SJCRH30 (cell line): ENCODE data around the gene RGS13. TPM values are rescaled to one million over a fixed set of nuclear protein-coding genes. Genes with fewer than 3 reads are reported as not detected.

Experiments used
- DNase-seq, 2 experiments: peaks; one replicate each; pipeline ENCODE4 v3.0.0-alpha.2; 2015 to 2020
- H3K27ac ChIP-seq: fragments of 250-450 bp; sonication (Bioruptor Pico); 2 replicates; pipeline ENCODE4 v1.5.1; 2020; ENCODE audit warnings: mild to moderate bottlenecking, moderate library complexity
- H3K27me3 ChIP-seq: fragments of 250-450 bp; sonication (Bioruptor Pico); 2 replicates; pipeline ENCODE4 v1.5.1; 2020; ENCODE audit warnings: mild to moderate bottlenecking, moderate library complexity
- H3K36me3 ChIP-seq: fragments of 250-450 bp; sonication (Bioruptor Pico); 2 replicates; pipeline ENCODE4 v1.5.1; 2020; ENCODE audit warnings: mild to moderate bottlenecking, moderate library complexity
- H3K4me1 ChIP-seq: fragments of 250-450 bp; sonication (Bioruptor Pico); 2 replicates; pipeline ENCODE4 v1.5.1; 2020; ENCODE audit warnings: mild to moderate bottlenecking, moderate library complexity
- H3K4me3 ChIP-seq: fragments of 250-450 bp; sonication (Bioruptor Pico); 2 replicates; pipeline ENCODE4 v1.5.1; 2020; ENCODE audit warnings: mild to moderate bottlenecking, moderate library complexity
- H3K9me3 ChIP-seq: fragments of 250-450 bp; sonication (Bioruptor Pico); replicated peaks from 2 replicates; pipeline ENCODE4 v1.5.1; 2020; ENCODE audit warnings: mild to moderate bottlenecking, moderate library complexity
- total RNA-seq: library from RNA; depleted of rRNA; stranded (reverse); fragments of >200 nt; shearing (Covaris generic); gene quantifications from 2 replicates; pipeline ENCODE4 v1.2.3, GENCODE V29; 2014

RGS13 gene
- total RNA-seq, 1 experiment from 2014 or later, result not detected

DNA sequence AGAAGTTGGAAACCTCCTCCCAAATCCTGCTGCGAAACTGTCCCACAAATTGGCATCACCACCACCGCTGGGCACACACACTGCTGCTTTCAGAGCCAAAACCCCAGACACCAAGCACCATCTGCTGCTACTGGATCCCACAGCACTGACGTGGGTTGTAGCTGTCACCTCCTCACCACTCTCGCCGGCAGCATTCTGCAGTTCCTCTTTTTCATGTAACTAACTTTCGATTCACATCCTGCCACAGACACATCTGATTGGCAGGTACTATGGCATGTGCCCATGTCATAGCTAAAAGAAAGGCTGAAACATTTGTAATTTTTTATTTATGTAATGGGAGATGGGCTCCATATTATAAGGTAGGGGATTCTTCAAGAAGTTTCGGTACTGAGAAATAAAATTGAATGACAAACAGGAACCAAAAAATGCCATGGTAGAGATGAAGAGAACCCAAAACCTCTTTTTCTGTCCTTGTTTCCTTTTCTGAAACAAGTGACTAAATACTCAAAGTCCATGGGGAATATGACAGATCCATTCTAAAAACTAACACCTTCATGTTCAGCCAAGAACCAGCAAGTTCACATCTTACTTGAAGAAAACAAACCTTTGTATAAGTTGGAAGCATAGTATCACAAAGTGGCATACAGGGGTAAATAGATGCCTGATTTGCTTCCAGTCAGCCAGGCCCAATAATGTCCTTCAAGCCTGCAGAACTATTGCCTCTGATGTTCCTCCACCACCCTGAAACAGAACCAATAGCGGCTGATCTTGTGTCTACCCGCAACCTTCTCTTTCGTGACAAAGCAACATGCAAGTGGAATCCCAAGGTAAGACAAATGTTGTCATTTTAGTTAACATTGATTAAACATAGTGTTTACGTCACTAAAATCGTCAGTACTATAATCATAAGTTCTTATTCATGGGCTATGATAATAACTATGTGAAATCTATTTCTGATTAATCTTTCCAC is 26.6 kb upstream of the RGS13 start:
- DNase-seq, result no peak
- Histone ChIP-seq H3K4me3 (no peak overlapping the region), H3K27me3 (no peaks in the 10 kb centered on the region), H3K9me3 (no peaks in the 10 kb centered on the region), H3K27ac (no peak overlapping the region), H3K4me1 (no peaks in the 10 kb centered on the region; the same call in 1 of the 2 replicates), H3K36me3 (no peaks in the 10 kb centered on the region)

DNA sequence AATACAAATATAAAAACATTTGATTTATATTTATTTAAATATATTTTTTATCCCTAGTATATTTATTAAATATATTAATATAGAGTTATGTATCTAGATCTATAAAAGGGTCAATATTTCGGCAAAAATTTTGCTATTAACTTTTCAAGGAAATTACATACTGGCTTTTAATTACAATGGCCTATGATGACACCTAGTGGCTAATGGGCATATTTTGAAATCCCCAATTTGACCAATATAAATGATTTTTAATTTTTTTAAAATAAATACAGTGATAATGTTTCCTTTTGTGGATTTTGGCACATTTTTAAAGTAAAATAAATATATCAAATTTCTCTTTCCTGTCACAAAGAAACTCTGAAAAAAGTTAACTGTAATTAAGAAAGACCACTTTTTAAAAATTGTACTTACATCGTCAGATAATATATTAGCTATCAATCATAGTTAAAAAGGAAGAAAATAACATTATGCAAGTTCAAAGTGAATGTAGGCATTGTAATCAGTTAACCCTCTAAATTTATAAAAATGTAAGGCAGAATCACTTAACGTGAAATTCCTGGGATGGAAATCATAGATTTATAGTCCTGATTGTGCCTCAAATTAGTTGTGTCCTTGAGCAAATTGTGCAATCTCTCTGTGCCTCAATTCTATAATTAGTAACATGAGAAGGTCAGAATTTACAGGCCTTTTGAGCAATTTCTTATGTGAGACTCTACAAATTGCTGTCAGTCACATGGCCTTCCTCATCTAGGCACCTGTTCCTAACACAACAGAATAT is 25.6 kb upstream of the RGS13 start:
- Histone ChIP-seq H3K4me1 (peaks cover 4% of the 10 kb centered on the region; the same call in 1 of the 2 replicates), H3K36me3 (no peaks in the 10 kb centered on the region), H3K4me3 (no peak overlapping the region), H3K27me3 (no peaks in the 10 kb centered on the region), H3K27ac (no peak overlapping the region), H3K9me3 (no peaks in the 10 kb centered on the region)
- DNase-seq, result peak in 1 of 2 experiments; percentile 20

DNA sequence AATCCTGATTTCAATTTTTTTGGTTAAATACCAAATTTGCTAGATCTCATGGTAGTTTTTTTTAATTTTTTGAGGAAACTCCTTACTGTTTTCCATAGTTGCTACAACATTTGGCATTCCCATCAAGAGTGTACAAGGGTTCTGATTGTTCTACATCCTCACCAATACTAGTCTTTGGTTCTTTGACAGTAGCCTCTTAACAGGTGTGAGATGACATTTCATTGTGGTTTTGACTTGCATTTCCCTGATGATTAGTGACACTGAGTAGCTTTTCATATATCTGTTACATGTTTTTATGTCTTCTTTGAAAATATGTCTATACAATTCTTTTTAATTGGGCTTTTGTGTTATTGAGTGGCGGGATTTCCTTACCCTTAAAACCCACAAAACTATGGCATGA is 20.9 kb upstream of the RGS13 start:
- no peaks in the 10 kb centered on the region for H3K36me3 ChIP-seq
- peaks cover 4% of the 10 kb centered on the region; the same call in 1 of the 2 replicates for H3K4me1 ChIP-seq
- DNase-seq, result peak in 1 of 2 experiments; percentile 40
- no peaks in the 10 kb centered on the region for H3K27me3 ChIP-seq
- H3K9me3 ChIP-seq, result no peaks in the 10 kb centered on the region
- no peak overlapping the region for H3K4me3 ChIP-seq
- no peak overlapping the region for H3K27ac ChIP-seq

DNA sequence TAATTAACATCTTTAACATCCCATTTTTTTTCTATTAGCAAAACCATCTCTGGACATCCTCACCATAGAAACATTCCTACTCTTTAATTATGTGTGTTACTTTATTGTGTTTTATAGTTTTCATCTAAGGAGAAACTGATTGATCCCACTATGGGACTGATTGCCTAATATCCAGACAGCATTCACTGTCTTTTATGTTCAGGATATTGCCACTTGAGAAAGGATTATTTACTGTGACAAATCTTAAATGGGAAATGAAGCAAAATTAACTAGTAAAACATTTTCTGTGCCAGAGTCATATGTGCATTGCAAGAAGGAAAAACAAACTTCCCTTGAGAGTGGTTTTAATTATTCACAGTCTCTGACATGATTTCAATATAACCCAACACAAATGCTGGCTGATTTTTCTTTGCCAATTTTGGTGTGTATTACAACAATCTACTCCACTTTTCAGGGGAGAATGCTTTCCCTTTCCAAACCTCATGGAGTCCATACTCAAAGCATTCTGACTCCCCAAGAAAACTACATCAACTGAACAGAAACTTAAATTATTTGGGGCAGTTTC is 15.8 kb upstream of the RGS13 start:
- Histone ChIP-seq H3K4me3 (no peak overlapping the region), H3K27ac (no peak overlapping the region)

DNA sequence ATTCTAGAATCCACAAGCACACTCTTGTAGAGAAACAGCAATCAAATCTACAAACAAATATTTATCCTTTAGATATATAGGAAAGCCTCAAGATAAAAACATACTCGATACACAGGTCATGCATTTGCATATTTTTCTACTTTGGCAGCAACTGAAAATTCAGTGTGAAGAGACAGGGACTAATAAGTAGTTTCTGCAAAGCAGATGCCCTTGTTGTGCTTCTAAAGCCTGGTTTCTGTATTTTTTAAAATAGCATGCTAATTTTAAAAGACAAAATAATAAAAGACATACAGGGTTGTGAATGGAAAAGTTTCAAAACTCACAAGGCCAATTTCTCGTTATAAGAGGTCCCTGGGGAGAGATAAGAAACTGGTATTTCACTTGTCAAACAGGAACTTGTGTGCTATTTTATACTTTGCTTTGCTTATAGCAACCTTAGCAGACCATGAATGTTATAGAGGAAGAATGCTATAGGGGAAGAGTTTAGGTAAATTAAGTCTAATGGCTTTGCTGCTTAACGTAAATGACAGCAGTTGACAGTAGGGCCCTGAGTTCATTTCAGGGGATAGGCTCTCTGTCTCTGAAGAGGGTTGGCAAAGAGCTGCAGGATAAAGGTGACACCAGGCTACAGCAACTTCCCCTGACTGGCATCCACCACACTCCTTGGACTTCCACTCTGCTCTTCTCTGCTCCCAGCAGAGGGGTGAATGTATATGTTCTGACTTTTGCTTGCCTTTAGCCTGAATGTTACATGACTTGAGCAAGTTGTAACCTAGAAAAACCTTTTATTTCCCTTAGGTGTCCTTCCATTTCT is 9.4 kb upstream of the RGS13 start:
- H3K27ac ChIP-seq, result no peak overlapping the region
- no peak overlapping the region for H3K4me3 ChIP-seq
- H3K36me3 ChIP-seq, result no peaks in the 10 kb centered on the region
- DNase-seq, result no peak
- no peaks in the 10 kb centered on the region for H3K4me1 ChIP-seq
- no peaks in the 10 kb centered on the region for H3K27me3 ChIP-seq
- no peaks in the 10 kb centered on the region for H3K9me3 ChIP-seq

More for the DNA sequence above, 15.8 kb upstream of the RGS13 start:
- Histone ChIP-seq H3K36me3 (no peaks in the 10 kb centered on the region), H3K9me3 (no peaks in the 10 kb centered on the region), H3K4me1 (no peaks in the 10 kb centered on the region), H3K27me3 (no peaks in the 10 kb centered on the region)
- no peak for DNase-seq

DNA sequence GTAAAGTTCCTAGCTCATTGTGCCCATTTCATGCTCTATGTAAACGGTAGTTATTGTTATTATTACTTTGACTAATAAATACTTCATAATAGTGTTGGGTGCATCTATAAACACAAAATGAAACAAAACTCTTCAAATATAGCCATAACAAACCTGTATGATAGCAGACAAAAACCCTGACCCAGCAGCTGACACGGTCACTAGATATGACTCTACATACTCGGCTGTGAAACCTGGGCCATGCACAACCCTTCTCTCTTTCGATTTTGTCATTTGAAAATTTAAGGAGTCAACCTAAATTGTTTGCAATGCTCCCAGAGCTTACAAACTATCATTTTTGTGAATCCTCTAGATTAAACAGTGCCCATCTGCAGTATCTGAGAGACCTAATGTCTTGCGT is 8.0 kb upstream of the RGS13 start:
- Histone ChIP-seq H3K27ac (no peak overlapping the region), H3K27me3 (no peaks in the 10 kb centered on the region), H3K9me3 (no peaks in the 10 kb centered on the region), H3K36me3 (no peaks in the 10 kb centered on the region), H3K4me1 (no peaks in the 10 kb centered on the region), H3K4me3 (no peak overlapping the region)
- no peak for DNase-seq

DNA sequence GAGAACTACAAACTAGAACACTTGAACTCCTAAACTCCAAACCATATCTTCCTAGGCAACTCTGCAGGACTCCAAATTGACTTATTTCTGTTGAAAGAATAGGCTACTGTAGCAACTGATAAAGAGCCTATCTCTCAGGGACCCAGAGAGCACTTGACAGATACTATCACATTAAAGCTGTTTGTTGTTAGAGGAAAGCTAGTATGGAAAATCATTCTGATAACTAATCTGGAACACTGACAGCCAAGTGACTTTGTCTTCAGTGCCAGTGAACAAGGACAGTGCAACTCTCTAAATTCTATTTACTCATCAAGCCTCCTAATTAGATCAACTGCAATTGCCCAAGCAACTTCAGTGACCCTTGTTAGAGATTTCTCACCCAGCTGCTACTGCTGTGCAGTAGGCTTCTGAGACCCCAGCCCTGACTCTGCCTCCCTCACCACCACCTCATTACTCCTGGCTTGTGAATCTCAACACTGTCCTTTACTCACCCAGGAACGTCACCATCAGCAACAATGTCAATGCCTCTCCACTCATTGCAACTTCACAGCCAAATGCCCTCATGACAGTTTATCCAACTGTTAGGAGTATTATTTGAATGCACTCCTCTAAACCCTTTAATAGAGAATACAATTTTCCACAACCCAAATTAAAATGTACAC is 7.4 kb upstream of the RGS13 start:
- Histone ChIP-seq H3K4me3 (no peak overlapping the region), H3K36me3 (no peaks in the 10 kb centered on the region), H3K27me3 (no peaks in the 10 kb centered on the region), H3K27ac (no peak overlapping the region), H3K9me3 (no peaks in the 10 kb centered on the region), H3K4me1 (no peaks in the 10 kb centered on the region)
- DNase-seq, result no peak

DNA sequence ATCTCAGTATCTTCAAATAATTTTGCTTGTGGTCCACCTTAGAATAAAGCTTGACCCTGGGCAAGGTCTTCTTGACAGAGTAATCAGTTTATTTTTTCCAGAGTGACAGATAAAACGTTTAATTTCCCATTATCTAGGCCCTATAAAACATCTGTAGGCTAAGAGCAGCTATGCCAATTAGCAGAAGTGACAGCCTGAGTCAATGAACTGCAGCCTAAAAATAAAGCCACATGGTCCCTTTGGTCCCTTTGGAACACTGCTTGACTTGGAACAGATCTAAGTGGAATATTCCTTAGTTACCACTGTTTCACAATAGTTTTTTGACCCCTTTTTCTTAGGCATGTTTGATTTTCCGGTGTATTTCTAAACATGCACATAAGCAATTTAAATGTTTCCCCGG is 6.3 kb upstream of the RGS13 start:
- no peaks in the 10 kb centered on the region for H3K9me3 ChIP-seq
- no peak for DNase-seq
- no peaks in the 10 kb centered on the region for H3K27me3 ChIP-seq
- H3K4me1 ChIP-seq, result no peaks in the 10 kb centered on the region
- no peaks in the 10 kb centered on the region for H3K36me3 ChIP-seq
- no peak overlapping the region for H3K4me3 ChIP-seq
- H3K27ac ChIP-seq, result no peak overlapping the region

DNA sequence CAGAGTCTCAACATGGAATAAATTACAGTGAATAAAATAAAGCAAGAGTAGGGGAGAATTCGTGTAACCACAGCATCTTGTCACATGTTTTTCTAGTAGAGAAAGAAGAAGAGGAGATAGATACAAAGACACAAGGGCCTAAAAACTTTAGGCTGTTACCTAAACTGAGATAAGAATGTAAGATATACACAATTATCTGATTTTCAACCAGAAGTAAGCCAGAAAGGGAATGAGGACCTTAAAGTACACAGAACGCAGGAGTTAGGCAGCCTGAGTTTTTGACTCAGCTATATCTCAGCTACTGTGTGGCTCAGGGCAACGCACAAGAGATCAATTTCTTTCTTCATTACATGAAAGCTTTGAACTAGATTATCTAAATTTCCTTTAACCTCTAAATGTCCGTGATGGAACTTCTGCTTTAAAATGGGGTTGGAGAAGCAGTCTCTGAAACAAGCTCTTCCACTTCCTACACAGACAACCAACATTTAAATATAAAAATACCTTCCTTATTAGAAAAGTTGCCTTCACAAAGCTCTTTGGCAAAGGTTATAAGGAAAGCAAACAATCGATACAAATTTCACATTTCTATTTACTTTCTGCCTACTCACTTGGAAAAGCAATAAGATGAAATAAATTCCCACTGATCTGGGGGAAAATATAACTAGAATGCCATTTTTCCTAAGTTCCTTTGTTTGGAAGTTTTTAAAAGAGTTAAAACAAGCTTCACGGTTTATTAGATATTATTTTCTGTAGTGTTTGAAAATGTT is 5.2 kb upstream of the RGS13 start:
- H3K27me3 ChIP-seq, result no peaks in the 10 kb centered on the region
- H3K4me3 ChIP-seq, result no peak overlapping the region
- no peak overlapping the region for H3K27ac ChIP-seq
- H3K4me1 ChIP-seq, result no peaks in the 10 kb centered on the region
- no peaks in the 10 kb centered on the region for H3K9me3 ChIP-seq
- no peak for DNase-seq
- H3K36me3 ChIP-seq, result no peaks in the 10 kb centered on the region

DNA sequence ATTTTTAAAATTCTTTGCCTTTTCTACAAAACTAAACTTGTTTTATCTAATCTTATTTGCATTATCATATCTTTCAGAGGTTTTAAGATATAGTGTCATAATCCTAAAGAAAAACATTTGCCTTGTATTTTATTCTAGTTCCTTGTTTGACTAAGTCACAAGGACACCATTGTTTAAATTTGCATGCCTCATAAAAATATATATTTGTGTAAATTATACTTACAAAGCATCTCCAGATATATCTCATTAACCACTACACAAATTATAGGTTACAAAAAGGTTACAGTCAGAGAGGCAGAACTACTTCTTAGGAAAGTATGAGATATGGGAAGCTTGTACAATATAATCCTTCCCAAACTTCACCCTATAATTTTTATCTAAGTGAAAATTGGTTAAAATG is 4.2 kb upstream of the RGS13 start:
- H3K27me3 ChIP-seq, result no peaks in the 10 kb centered on the region
- no peaks in the 10 kb centered on the region for H3K4me1 ChIP-seq
- H3K9me3 ChIP-seq, result no peaks in the 10 kb centered on the region
- H3K27ac ChIP-seq, result no peak overlapping the region
- no peak for DNase-seq
- H3K4me3 ChIP-seq, result no peak overlapping the region
- no peaks in the 10 kb centered on the region for H3K36me3 ChIP-seq

DNA sequence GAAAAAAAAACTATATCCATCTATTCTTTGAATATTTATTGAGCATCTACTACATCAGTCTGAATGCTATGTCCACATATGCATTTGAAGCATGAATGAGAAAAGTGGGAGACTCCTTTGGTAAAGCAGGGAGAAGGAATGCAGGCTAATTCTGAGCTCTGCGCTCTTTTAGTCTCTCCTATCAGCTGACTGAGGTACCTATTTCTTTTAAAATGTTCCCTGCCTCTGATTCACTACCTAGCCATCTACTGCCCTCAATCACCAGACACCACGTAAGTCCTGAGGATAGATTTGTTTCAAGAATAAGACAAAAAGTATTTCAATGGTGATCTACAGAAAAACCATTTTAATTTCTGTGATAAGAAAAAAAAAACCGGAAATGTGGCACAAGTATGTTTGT is 3.8 kb upstream of the RGS13 start:
- no peaks in the 10 kb centered on the region for H3K9me3 ChIP-seq
- no peak for DNase-seq
- H3K4me1 ChIP-seq, result no peaks in the 10 kb centered on the region
- no peaks in the 10 kb centered on the region for H3K36me3 ChIP-seq
- H3K27me3 ChIP-seq, result no peaks in the 10 kb centered on the region
- no peak overlapping the region for H3K4me3 ChIP-seq
- H3K27ac ChIP-seq, result no peak overlapping the region

DNA sequence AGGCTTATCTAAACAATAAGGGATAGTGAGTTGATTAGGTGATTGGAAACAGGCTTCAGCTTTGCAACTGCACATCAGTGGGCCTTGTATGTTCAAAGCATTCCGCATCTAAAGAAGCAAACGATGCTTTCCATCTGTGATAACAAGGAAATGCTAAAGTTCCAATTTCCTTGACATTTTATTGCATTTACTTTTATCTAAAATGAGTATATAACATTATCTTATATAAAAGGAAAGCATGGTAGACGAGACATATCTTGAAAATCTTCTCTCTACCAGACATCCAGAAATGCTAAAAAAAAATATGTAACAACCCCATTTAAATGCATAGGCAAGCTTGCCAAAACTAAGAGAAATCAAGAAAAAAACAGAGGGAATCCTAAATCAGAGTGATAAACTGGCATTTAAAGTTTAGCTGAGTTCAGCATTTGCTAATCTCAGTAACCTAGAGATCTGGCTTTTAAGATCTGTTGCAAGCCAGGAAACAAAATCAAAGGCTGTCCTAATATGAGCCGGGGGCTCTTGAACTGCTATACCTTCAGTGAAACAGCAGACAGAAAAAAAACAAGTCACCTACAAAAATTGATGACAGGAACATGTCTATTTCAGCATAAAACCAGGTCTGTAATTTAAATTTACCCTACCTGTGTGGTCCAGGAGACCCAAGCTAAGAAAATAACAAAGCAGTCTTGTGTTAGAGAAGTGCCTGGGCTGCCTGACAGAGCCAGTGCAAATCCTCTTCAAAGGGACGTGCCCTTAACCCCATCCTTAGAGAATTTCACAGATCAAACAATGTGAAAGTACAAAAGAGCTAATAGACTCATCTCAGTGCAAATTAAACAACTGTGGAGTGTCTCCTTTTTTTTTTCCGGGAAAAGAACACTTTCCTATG is 3.1 kb upstream of the RGS13 start:
- Histone ChIP-seq H3K4me3 (no peak overlapping the region), H3K27ac (no peak overlapping the region), H3K9me3 (no peaks in the 10 kb centered on the region), H3K4me1 (no peaks in the 10 kb centered on the region), H3K36me3 (no peaks in the 10 kb centered on the region), H3K27me3 (no peaks in the 10 kb centered on the region)
- DNase-seq, result peak in 1 of 2 experiments; percentile 5
